Measurements from ENCODE around the gene SCTR. TPM values are rescaled to one million over a fixed set of nuclear protein-coding genes. Genes with fewer than 3 reads are reported as not detected.

The SCTR gene
- total and polyA plus RNA-seq, 2 of the 13 experiments (the other 11 are each of a cell fraction or from before 2014, with no cell fraction given): not detected

DNA sequence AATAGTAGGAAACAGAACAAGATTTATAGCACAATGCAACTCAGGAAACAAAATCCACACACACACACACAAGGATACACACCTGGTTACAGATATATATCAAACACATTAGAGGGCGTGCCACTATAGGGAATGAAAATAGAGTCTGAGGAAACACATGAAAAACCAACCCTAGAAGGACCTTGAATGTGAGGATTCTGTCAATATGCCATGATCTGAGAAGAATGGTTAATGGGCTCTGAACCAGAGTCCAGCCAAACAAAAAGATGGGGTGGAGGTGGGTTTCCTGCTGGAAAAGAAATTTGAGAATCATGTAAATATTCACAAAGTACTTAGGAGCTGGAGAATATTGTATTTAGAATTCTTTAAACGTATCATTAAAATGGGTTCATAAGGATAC, 100.5 kb downstream of the SCTR start (continued):
- TF ChIP-seq, protein P1, sequence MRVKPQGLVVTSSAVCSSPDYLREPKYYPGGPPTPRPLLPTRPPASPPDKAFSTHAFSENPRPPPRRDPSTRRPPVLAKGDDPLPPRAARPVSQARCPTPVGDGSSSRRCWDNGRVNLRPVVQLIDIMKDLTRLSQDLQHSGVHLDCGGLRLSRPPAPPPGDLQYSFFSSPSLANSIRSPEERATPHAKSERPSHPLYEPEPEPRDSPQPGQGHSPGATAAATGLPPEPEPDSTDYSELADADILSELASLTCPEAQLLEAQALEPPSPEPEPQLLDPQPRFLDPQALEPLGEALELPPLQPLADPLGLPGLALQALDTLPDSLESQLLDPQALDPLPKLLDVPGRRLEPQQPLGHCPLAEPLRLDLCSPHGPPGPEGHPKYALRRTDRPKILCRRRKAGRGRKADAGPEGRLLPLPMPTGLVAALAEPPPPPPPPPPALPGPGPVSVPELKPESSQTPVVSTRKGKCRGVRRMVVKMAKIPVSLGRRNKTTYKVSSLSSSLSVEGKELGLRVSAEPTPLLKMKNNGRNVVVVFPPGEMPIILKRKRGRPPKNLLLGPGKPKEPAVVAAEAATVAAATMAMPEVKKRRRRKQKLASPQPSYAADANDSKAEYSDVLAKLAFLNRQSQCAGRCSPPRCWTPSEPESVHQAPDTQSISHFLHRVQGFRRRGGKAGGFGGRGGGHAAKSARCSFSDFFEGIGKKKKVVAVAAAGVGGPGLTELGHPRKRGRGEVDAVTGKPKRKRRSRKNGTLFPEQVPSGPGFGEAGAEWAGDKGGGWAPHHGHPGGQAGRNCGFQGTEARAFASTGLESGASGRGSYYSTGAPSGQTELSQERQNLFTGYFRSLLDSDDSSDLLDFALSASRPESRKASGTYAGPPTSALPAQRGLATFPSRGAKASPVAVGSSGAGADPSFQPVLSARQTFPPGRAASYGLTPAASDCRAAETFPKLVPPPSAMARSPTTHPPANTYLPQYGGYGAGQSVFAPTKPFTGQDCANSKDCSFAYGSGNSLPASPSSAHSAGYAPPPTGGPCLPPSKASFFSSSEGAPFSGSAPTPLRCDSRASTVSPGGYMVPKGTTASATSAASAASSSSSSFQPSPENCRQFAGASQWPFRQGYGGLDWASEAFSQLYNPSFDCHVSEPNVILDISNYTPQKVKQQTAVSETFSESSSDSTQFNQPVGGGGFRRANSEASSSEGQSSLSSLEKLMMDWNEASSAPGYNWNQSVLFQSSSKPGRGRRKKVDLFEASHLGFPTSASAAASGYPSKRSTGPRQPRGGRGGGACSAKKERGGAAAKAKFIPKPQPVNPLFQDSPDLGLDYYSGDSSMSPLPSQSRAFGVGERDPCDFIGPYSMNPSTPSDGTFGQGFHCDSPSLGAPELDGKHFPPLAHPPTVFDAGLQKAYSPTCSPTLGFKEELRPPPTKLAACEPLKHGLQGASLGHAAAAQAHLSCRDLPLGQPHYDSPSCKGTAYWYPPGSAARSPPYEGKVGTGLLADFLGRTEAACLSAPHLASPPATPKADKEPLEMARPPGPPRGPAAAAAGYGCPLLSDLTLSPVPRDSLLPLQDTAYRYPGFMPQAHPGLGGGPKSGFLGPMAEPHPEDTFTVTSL (CRISPR knock-in tag; IDR thresholded peaks at IDR 0.05; ENCODE audit: borderline replicate concordance): no peak; the same call in 1 of the 2 replicates
- TF ChIP-seq ZGPAT (CRISPR knock-in tag; IDR thresholded peaks at IDR 0.05): no peak
- no peak for TF ChIP-seq CBX2 (IDR thresholded peaks at IDR 0.05; ENCODE audit: low read depth, low read length)
- no peak for TF ChIP-seq CBX2 (CRISPR knock-in tag; IDR thresholded peaks at IDR 0.05; ENCODE audit: low read depth)
- peak; percentile 34; the same call in 1 of the 2 replicates for TF ChIP-seq SAP130 (CRISPR knock-in tag; IDR thresholded peaks at IDR 0.05; ENCODE audit: low read depth)
- no peak for TF ChIP-seq REPIN1 (CRISPR knock-in tag; IDR thresholded peaks at IDR 0.05; ENCODE audit: borderline replicate concordance, low read depth)
- TF ChIP-seq ZNF724P (CRISPR knock-in tag; IDR thresholded peaks at IDR 0.05; ENCODE audit: borderline replicate concordance): no peak
- no peak for TF ChIP-seq PHF21A (CRISPR knock-in tag; IDR thresholded peaks at IDR 0.05)
- no peak for TF ChIP-seq FOXA1 (IDR thresholded peaks at IDR 0.05)
- peak; percentile 58; the same call in 1 of the 2 replicates for TF ChIP-seq FOXA1 (CRISPR knock-in tag; IDR thresholded peaks at IDR 0.05)
- TF ChIP-seq CBX1 (IDR thresholded peaks at IDR 0.05; ENCODE audit: low read depth): no peak
- TF ChIP-seq, protein P2, sequence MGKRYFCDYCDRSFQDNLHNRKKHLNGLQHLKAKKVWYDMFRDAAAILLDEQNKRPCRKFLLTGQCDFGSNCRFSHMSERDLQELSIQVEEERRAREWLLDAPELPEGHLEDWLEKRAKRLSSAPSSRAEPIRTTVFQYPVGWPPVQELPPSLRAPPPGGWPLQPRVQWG (CRISPR knock-in tag; IDR thresholded peaks at IDR 0.05; ENCODE audit: borderline replicate concordance, low read depth): no peak
- TF ChIP-seq MTA3 (CRISPR knock-in tag; IDR thresholded peaks at IDR 0.05): no peak
- TF ChIP-seq, protein P3, sequence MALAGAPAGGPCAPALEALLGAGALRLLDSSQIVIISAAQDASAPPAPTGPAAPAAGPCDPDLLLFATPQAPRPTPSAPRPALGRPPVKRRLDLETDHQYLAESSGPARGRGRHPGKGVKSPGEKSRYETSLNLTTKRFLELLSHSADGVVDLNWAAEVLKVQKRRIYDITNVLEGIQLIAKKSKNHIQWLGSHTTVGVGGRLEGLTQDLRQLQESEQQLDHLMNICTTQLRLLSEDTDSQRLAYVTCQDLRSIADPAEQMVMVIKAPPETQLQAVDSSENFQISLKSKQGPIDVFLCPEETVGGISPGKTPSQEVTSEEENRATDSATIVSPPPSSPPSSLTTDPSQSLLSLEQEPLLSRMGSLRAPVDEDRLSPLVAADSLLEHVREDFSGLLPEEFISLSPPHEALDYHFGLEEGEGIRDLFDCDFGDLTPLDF (CRISPR knock-in tag; IDR thresholded peaks at IDR 0.05): no peak
- no peak for TF ChIP-seq PHF8 (CRISPR knock-in tag; IDR thresholded peaks at IDR 0.05)
- TF ChIP-seq ZNF777 (CRISPR knock-in tag; IDR thresholded peaks at IDR 0.05): no peak
- TF ChIP-seq LRRFIP1 (CRISPR knock-in tag; conservative IDR thresholded peaks at IDR 0.05): no peak
- peak; percentile 33; the same call in 1 of the 2 replicates for TF ChIP-seq ZFP36L1 (CRISPR knock-in tag; IDR thresholded peaks at IDR 0.05)
- TF ChIP-seq, protein P4, sequence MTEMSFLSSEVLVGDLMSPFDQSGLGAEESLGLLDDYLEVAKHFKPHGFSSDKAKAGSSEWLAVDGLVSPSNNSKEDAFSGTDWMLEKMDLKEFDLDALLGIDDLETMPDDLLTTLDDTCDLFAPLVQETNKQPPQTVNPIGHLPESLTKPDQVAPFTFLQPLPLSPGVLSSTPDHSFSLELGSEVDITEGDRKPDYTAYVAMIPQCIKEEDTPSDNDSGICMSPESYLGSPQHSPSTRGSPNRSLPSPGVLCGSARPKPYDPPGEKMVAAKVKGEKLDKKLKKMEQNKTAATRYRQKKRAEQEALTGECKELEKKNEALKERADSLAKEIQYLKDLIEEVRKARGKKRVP (CRISPR knock-in tag; IDR thresholded peaks at IDR 0.05): no peak
